AG09309 (cell line): ENCODE results near the gene NTRK3.
"Not testable (repeated sequence)": the region's sequence is repeated elsewhere in the genome, so short reads cannot be mapped to it uniquely, and the experiment has no call there.

Source experiments
- DNase-seq: peaks from one replicate; pipeline ENCODE4 v3.0.0-alpha.2; 2010; ENCODE audit warnings: low read depth
- H3K4me3 ChIP-seq: 2 replicates; pipeline ENCODE4 v1.5.1; 2011; ENCODE audit warnings: mild to moderate bottlenecking, low read depth, low read length, moderate library complexity; ENCODE audit not compliant: control insufficient read depth
- CTCF ChIP-seq: IDR thresholded peaks from 2 replicates; pipeline ENCODE4 v1.5.1; 2011; ENCODE audit warnings: mild to moderate bottlenecking, low read depth, low read length, inconsistent platforms; ENCODE audit not compliant: insufficient read depth, control insufficient read depth; ENCODE audit errors: missing control alignments

The NTRK3 gene

GRCh38 chr15:88073391-88073691 lies 183.2 kb downstream of the NTRK3 start:
- H3K4me3 ChIP-seq = no peak overlapping the region
- no peak for TF ChIP-seq CTCF
- DNase-seq = no peak

GRCh38 chr15:88072598-88073390 lies 183.7 kb downstream of the NTRK3 start:
- H3K4me3 ChIP-seq = no peak overlapping the region
- TF ChIP-seq CTCF = no peak
- DNase-seq = no peak

- H3K4me3 ChIP-seq, DNase-seq: not testable (repeated sequence)
These were observed 184.4 kb downstream of the NTRK3 start for GRCh38 chr15:88072133-88072532.

GRCh38 chr15:88071141-88071540 lies 185.4 kb downstream of the NTRK3 start:
- DNase-seq = no peak
- no peak overlapping the region for H3K4me3 ChIP-seq
- no peak for TF ChIP-seq CTCF

- DNase-seq = no peak
- no peak overlapping the region for H3K4me3 ChIP-seq
- no peak for TF ChIP-seq CTCF
These were observed 187.0 kb downstream of the NTRK3 start for GRCh38 chr15:88069561-88069960.

GRCh38 chr15:88067331-88067685 lies 189.2 kb downstream of the NTRK3 start:
- H3K4me3 ChIP-seq = no peak overlapping the region
- DNase-seq = no peak
- TF ChIP-seq CTCF = no peak

GRCh38 chr15:88066636-88067330 lies 189.8 kb downstream of the NTRK3 start:
- DNase-seq = no peak
- H3K4me3 ChIP-seq = no peak overlapping the region
- TF ChIP-seq CTCF = no peak
